Cardiac muscle cell (in vitro differentiated cells and primary cell): ENCODE measurements around the gene PTN. TPM values are rescaled to one million over a fixed set of nuclear protein-coding genes. Genes with fewer than 3 reads are reported as not detected.
"Not testable (repeated sequence)": the region's sequence is repeated elsewhere in the genome, so short reads cannot be mapped to it uniquely, and the experiment has no call there.

Experiments
- DNase-seq, 2 donors: peaks; one replicate each; pipeline versions ENCODE4 v3.0.0 to v3.0.0-alpha.2; 2010 to 2017; ENCODE audit warnings: low read depth in 1 of 2, low spot score in 1 of 2
- H3K27ac ChIP-seq: fragments of 200-600 bp; sonication (generic); 2 replicates; pipeline ENCODE4 v1.5.1; 2016
- H3K27me3 ChIP-seq: fragments of 200-600 bp; sonication (generic); 2 replicates; pipeline ENCODE4 v1.6.0; 2016; ENCODE audit warnings: control low read depth
- H3K36me3 ChIP-seq: fragments of 200-600 bp; sonication (generic); 2 replicates; pipeline ENCODE4 v1.5.1; 2016; ENCODE audit warnings: control low read depth
- H3K4me1 ChIP-seq: fragments of 200-600 bp; sonication (generic); 2 replicates; pipeline ENCODE4 v1.8.1; 2017; ENCODE audit warnings: low read depth, mild to moderate bottlenecking, mixed run types
- H3K4me3 ChIP-seq: fragments of 200-600 bp; sonication (generic); 2 replicates; pipeline ENCODE4 v1.5.1; 2016; ENCODE audit warnings: mild to moderate bottlenecking
- H3K9me3 ChIP-seq: fragments of 200-600 bp; sonication (generic); 2 replicates; pipeline ENCODE4 v1.5.1; 2017; ENCODE audit warnings: low read depth, mild to moderate bottlenecking, control low read depth
- CTCF ChIP-seq: IDR thresholded peaks from 2 replicates; pipeline ENCODE4 v1.5.1; 2012; ENCODE audit warnings: low read depth, mild to moderate bottlenecking, low read length
- polyA plus RNA-seq: library from polyadenylated mRNA; unstranded; fragments of >200 nt; fragmentation: Nextera tagmentation; extraction: Ambion mirVana; gene quantifications from 2 replicates; pipeline ENCODE4 v1.2.1, GENCODE V29; 2016
- total RNA-seq: library from RNA; depleted of rRNA; stranded (reverse); fragments of >200 nt; gene quantifications from 2 replicates; pipeline ENCODE4 v1.2.3, GENCODE V29; 2016

Gene PTN
- total and polyA plus RNA-seq, 2 experiments from 2014 or later, result 68.5 to 183 TPM

- TF ChIP-seq CTCF, result no peak
- H3K9me3 ChIP-seq, result no peaks in the 10 kb centered on the region
These were observed 139.3 kb downstream of the PTN start for GRCh38 chr7:137204246-137204645.

GRCh38 chr7:137203351-137203750 lies 140.2 kb downstream of the PTN start:
- H3K4me1 ChIP-seq, result no peaks in the 10 kb centered on the region
- H3K36me3 ChIP-seq, result no peaks in the 10 kb centered on the region
- H3K27ac ChIP-seq, result no peak overlapping the region
- H3K9me3 ChIP-seq, result no peaks in the 10 kb centered on the region
- H3K27me3 ChIP-seq, result no peaks in the 10 kb centered on the region
- H3K4me3 ChIP-seq, result no peak overlapping the region
- DNase-seq, result no peak
- no peak for TF ChIP-seq CTCF

More at GRCh38 chr7:137204246-137204645, 139.3 kb downstream of the PTN start:
- no peaks in the 10 kb centered on the region for H3K36me3 ChIP-seq
- no peak overlapping the region for H3K4me3 ChIP-seq
- no peaks in the 10 kb centered on the region for H3K27me3 ChIP-seq
- no peak overlapping the region for H3K27ac ChIP-seq
- H3K4me1 ChIP-seq, result no peaks in the 10 kb centered on the region
- DNase-seq, result no peak

- no peak for TF ChIP-seq CTCF
- no peaks in the 10 kb centered on the region for H3K4me1 ChIP-seq
- H3K27ac ChIP-seq, result no peak overlapping the region
- no peaks in the 10 kb centered on the region for H3K27me3 ChIP-seq
- H3K36me3 ChIP-seq, result no peaks in the 10 kb centered on the region
- no peaks in the 10 kb centered on the region for H3K9me3 ChIP-seq
- DNase-seq, result no peak
- H3K4me3 ChIP-seq, result no peak overlapping the region
These were observed 146.9 kb downstream of the PTN start for GRCh38 chr7:137196648-137197047.

GRCh38 chr7:137195996-137196395 lies 147.5 kb downstream of the PTN start:
- Histone ChIP-seq H3K4me1 (no peaks in the 10 kb centered on the region), H3K27me3 (no peaks in the 10 kb centered on the region), H3K9me3 (no peaks in the 10 kb centered on the region), H3K27ac (no peak overlapping the region), H3K4me3 (no peak overlapping the region), H3K36me3 (no peaks in the 10 kb centered on the region)
- TF ChIP-seq CTCF, result no peak
- DNase-seq, result no peak

- not testable (repeated sequence) for H3K4me1 ChIP-seq, DNase-seq, H3K4me3 ChIP-seq
These were observed 161.9 kb downstream of the PTN start for GRCh38 chr7:137181619-137182018.

More at GRCh38 chr7:137181619-137182018, 161.9 kb downstream of the PTN start:
- H3K36me3 ChIP-seq, H3K9me3 ChIP-seq, H3K27ac ChIP-seq, H3K27me3 ChIP-seq: not testable (repeated sequence)
